HG03064 (cell line): ENCODE measurements around the gene ADGRL2.

Source experiments
- ATAC-seq: cut with Tn5 transposase; IDR thresholded peaks from one replicate; pipeline ENCODE4 v1.9.1; 2021; ENCODE audit warnings: low read depth; ENCODE audit not compliant: unreplicated experiment

ADGRL2 gene

DNA sequence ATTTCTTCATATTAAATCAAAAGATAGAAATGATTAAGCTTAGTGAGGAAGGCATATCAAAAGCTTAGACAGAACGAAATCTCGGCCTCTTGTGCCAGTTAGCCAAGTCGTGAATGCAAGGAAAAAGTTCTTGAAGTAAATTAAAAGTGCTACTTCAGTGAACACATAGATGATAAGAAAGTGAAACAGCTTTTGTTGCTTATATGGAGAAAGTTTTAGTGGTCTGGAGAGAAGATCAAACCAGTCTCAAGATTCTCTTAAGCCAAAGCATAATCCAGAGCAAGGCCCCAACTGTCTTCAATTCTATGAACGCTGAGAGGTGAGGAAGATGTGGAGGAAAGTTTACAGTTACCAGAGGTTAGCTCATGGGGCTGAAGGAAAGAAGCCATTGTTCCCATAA lies 88.4 kb downstream of the ADGRL2 start:
- ATAC-seq = no peak

DNA sequence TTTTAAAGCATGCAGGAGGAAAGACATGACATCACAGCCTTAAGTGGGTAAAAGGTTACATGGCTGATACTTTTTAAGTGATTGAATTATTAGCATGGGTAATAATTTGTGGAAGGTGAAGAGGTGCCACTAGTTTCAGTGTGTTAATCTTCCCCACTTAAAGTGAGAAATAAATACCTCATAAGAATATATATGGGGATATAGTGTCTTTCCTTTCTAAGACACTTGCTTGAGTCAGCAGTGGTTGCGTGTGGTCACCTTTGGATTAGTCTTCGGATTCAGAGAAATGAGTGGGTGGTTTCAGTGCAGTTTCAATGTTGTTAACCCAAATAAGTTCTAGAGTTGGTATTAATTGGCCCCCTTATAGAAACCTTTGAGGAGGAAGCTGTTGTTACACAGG lies 94.1 kb downstream of the ADGRL2 start:
- no peak for ATAC-seq

DNA sequence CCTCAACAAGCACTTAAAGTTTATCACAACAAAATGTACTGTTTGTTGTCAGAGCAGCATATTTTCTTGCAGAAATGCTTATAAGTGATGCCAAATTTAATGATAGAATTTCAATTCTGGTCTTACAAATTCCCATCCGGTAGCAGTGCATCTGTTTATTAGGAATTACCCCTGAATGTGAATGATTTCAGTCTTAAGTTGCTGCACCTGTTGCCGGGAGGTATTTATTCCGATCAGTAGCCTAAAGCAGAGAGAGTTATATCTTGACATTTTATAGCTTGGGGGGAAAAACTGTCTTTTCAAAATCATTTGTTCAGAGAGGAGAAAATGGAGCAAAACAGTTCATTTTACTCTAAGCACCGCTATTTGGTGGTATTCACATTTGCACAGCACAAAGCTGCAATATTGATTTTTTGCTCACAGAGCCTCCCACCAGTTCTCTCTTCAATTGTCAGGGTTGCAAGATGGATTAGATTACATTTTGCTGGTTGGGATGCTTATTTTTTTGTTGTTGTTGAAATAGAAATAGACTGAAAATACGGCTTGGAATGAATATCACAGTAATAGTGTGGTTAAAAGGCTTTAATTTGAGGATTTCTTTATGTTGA lies 98.6 kb downstream of the ADGRL2 start:
- ATAC-seq = no peak

DNA sequence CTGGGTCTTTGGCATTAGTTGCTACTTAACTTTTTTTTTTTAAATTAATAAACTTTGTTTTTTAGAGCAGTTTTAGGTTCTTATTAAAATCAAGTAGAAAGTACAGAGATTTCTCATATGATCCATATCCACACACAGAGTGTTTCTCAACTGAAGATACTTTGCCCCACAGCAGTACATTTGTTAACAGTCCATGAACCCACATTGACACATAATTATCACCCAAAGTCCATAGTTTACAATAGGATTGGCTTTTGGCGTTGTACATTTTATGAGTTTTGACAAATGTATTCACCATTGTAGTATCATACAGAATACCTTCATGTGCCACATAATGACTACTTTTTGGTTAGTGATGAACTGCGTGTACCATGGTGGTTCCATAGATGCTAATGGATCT lies 106.8 kb downstream of the ADGRL2 start:
- no peak for ATAC-seq

DNA sequence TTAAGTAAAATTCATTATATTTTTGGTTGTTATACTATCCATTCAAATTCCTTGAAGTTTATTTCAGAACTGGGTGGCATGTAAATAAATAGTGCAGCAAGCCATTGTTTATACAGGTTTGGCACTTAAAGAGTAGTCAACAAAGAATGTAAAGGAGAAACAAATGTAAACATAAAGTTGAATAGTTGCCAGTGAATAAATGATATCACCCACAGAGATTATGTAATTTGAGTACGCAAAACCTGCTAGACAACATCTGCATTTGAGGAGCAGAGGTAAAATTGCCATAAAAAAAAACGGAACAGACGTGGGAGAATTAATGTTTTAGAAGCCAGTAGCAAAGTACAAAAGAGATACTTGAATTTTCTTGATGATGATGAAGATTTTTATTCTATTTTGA lies 111.6 kb downstream of the ADGRL2 start:
- no peak for ATAC-seq

DNA sequence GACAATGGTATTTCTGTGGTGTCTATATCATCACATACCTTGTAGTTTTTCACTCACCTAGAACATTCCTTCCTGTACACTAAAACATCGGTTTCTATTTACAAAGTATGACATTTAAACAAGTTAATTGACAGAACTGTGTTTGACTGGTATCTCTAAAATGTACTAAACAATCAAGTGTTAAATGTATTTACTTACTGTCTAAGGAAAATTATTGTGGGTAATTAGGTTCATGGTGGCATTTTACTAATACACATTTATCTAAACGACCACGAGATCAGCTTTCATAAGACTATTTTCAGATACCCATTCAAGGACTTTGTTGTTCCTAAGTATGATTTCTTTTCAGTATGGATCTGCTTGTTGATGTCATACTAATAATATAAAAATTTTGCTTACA lies 115.2 kb downstream of the ADGRL2 start:
- no peak for ATAC-seq

DNA sequence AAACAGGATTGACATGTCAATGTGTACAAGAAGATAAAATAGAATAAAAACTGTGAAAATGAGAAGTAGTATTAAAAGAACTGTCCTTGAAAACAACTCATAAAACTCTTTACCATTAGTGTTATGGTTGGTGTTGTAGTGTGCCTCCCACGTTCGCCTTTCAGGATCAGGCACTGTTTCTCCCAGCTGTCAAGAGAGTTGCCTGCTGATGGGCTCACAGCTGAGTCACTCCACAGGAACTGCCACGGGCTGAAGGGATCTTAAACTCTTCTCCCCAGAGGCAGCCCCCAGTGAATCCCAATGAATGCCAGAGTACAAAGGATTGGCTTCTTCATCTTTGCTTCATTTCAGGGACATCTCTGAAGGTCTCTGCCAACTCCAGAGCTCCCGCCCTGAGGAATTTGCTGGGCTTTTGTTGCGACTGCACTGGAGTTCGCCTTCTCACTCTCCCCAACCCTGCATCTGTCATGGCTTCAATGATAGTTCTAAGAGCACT lies 119.6 kb downstream of the ADGRL2 start:
- ATAC-seq = no peak

DNA sequence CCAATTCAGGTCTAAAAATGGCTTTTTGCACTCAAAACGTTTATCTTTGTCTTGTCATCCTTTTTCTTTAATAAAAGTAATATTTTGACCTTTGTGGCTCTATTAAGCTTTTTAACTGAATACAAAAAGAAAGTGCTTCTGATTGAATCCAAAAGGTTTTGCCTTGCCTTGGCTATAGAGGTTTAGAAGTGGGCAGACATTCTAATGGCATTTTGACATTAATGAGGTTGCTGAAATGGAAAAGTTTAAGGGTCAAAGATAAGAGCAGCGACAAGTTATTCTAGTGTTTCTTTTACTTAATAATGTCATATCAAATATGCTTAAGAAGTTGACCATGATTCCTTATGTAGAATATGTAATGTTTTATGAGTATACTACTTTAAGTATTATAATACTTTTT lies 120.2 kb downstream of the ADGRL2 start:
- no peak for ATAC-seq

DNA sequence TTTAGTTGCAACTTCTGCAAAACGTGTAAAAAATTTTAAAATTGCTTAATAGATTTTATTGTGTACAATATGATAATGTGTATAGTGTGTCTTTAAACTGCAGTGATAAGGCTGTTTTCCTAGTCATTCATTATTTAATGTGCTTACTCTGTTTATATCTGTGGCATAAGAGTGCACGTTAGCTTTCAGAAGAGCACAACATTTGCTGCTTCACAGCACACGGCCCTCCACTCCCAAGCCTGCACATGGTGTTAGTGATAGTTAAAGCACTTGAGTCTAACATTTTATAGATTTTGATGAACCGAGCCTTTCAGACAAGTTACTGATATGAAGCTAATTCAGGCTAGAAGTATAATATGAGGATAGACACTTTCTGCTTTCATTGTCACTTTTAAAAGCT lies 120.6 kb downstream of the ADGRL2 start:
- ATAC-seq = no peak

DNA sequence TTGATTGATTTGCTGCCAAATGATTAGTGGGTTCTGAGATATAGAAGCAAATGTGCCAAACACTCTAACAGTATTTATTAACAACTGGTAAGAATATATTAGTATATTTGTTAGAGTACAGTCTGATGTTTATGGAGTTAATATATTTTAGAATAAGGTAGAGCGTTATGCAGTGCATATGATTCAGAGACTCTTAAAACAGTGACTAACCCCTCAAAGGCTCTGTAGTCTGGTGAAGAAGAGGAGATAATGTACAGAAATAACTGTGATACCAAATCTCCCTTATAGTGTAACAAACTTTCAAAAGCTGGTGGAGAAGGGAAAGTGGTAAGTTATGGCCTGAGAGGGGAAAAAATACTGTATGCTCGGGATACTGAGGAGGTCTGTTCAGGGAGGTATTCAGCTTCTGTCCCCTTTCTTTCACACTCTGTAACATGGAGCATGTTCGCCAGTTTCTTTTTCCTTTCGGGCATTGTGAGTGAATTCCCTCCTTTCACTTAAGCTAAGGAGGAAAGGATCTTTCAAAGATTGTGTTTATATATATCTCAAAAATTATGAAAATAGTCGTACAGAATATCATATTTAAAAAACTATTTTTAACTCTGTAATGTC lies 121.2 kb downstream of the ADGRL2 start:
- no peak for ATAC-seq

DNA sequence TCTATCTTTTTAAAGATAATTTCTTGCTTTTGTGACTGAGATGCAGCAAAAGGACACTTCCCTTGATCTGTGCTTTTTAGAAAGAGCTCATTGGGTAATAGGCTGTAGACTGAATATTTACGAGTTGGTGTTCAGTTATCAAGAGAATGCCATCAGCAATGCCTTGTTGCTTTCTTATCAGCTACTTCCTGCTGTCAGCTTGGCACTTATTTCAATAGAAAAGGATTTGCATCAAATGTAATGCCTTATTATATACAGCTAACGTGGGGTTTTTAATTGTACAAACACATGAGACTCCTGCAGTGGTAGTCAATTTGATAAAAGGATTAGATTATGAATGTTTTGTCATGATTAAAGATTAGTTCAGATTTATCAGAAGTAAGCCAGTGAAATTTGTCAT lies 122.2 kb downstream of the ADGRL2 start:
- no peak for ATAC-seq

DNA sequence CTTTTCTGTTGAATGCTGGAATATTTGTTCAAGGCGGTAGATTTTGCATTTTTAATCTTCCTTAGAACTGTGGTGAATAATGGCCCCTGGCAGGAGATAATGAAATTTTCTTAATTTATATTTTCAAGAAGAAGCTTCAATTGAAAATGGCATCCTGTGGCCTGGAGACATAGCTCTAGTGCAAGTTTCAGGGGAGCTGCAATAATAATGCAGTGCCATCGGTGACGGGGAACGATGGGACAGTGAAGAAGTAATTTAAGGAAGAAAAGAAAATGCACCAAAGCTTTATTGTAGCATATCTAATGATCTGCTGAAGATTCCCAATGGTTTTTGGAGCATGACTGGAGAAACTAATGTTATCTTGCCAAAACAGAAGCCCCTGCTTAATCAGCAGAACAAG lies 128.4 kb downstream of the ADGRL2 start:
- ATAC-seq = no peak

DNA sequence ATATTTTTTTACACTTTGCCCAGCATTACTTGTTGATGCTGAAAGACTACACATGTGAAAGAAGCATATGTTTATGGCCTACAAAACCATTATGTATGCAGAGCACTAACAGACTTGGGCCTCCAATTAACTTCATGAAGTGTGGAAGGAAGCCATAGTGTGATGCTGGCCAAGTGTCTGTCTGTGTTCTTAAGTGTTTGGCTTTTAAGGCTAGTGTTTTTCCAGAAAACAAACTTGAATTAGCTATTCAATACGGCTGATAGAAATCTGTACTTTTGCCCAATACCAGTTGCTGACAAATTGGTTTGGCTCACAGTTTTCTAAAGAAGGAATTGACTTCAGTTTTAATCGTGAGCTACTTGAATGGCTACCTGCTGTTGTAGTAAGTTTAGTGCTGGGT lies 136.1 kb downstream of the ADGRL2 start:
- ATAC-seq = no peak

DNA sequence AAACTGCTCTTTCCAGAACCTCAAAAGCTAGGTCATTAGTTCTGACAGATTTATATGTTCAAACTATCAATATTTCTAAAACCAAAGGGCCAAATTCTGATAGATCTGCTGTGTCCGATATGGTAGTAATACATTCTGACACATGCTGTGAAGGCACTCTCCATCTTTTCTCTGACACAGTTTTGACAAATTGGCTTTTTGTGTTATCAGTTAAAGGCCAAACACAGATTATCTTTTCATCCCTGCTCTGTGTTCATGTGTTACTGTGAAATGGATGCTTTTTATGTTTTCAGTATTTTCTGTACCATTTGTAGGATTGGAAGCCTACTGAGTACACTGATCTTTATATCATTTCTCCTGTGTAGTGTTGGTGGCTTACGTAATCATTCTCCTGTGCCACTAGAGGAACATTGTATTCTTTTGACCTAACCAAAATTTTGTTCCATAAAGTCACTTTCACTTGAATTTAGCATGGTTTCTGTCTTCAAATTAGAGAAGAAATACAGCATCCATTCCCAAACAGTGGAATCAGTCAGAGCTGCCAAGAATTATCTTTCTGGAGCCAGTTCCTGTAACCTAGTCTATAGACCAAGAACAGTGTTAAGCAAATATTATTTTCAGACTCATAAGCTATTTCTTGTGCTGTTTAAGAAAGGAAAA lies 137.2 kb downstream of the ADGRL2 start:
- ATAC-seq = no peak

DNA sequence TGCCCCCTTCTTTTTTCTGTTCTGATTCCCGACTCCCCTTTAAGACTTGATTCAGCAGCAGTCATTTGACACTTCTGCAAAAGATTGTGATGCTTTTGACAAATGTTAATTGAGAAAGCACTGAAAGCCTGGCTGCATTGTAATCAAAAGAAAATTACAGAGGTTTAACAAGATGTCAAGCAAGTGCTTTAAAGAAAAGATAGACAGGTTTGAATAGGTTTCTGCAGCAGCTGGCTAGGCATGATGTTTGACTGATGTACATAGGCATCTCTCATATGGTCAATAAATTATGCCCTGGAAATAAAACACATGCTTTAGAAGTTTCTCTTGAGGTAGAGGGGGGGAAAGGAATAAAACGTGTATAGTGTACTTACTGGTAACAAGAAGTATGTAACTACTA lies 147.8 kb downstream of the ADGRL2 start:
- no peak for ATAC-seq

DNA sequence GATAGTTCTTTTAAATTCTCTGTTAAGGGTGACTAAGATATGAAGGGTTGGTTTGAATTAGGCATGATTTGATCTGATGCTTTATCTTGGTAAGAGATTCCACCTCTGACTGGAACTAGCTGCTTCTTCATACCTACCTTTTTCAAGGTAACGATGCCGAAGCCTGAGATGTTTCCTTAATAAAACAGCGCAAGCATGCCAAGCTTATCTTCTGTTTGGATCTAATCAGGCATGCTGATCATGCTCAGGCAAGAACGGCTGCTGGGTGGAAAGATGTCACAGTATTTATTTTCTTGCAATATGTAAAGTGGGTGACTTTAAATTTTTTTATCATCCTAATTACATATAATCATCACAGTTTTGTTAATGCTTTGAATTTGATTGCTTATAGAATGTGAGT lies 148.7 kb downstream of the ADGRL2 start:
- no peak for ATAC-seq

DNA sequence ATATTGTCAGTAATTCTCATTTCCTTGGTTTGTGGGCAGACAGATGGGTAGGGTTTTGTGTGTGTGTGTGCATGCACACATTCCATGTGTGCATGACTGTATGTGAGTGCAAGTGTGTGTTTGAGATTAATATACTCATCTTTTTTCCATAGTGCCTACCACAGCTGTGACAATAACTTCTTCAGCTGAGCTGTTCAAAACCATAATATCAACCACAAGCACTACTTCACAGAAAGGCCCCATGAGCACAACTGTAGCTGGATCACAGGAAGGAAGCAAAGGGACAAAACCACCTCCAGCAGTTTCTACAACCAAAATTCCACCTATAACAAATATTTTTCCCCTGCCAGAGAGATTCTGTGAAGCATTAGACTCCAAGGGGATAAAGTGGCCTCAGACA lies 149.3 kb downstream of the ADGRL2 start:
- ATAC-seq = no peak

DNA sequence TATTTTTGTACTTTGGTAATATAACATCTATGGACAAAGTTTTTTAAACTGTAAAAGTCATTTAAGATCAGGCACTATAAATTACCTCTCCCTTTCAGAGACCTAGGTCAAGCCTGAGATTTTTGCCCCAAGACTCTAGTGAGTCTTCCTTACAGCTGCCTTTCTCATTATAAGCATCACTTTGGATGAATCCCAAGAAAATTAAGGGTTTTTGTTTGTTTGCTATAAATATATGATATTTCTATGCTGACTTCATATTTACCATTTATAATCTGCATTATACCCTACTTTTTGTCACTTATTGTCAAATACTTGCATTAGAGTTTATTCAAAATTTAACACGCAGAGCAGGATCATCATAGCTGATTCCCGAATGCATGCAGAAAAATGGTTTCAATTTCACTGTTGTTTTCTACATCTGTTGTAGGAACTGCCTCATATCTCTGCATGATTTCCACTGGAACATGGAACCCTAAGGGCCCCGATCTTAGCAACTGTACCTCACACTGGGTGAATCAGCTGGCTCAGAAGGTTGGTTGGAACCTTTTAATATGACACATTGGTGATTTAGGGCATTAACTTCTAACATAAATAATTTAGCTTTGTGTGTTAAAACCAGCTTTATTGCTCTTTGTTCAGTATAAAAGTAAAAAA lies 150.0 kb downstream of the ADGRL2 start:
- no peak for ATAC-seq

DNA sequence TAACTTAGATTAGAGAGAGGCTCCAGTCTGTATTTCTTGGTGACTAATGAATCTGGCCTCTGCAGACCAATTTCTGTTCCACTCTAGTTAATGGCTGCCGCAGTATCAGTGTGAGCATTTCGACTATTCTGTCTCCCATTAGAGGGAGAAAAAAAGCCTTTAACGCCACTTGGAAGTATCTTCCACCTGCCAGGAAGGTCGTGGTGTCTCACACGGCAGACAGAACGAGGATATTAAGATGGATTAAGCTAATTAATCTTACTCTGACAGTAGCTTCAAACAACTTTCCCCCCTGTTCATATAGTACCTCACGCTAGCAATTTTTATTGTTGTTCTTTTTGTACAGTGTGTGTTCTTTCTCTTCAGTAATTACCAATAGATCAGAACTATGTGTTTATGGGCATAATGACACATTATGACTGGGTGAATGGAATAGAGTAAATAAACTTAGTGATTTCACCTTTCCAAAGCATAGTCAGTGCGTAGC lies 153.8 kb downstream of the ADGRL2 start:
- ATAC-seq = no peak

DNA sequence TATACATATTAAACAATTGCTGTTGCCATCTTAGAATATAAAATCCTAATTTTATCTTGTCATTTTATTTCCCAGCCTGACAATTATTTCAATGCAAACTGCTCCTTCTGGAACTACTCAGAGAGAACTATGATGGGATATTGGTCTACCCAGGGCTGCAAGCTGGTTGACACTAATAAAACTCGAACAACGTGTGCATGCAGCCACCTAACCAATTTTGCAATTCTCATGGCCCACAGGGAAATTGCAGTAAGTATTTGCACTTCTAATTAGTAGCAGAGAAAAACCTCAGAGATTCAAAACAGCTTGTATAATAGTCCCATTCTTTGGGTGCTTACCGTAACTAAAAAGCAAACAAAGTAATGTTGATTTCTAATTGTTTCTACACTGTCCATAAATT lies 167.2 kb downstream of the ADGRL2 start:
- ATAC-seq = no peak

DNA sequence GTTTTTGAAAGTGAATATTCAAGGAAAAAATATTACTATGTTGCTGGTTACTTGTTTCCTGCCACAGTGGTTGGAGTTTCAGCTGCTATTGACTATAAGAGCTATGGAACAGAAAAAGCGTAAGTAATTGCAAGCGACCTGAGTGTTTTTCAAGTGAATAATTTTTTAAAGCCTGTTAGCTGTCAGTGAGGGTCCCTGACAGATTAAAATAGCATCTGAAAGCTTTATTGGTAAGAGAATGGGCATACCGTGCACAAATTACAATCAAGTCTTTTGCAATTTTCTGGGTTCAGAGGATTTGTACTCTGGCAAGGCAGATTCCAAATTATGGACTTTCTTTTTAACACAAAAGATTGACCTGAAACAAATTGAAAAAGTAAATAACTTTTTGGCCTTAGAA lies 169.7 kb downstream of the ADGRL2 start:
- ATAC-seq = no peak
